Stomach (tissue), 19 donors: ENCODE results near the gene MAS1L. TPM values are rescaled to one million over a fixed set of nuclear protein-coding genes. Genes with fewer than 3 reads are reported as not detected.

Source experiments
- DNase-seq, 2 donors: peaks; one replicate each; pipeline versions ENCODE4 v3.0.0 to v3.0.0-alpha.2; 2013 to 2019
- H3K27ac ChIP-seq, 5 donors: fragments of 200-600 bp in 4 of 5; sonication (generic) in 4 of 5; one replicate each; pipeline ENCODE4 v1.5.1; 2013 to 2019; ENCODE audit warnings: mild to moderate bottlenecking in 1 of 5, moderate library complexity in 1 of 5
- H3K27me3 ChIP-seq, 3 donors: fragments of 200-600 bp; sonication (generic); one replicate each; pipeline ENCODE4 v1.5.1; 2017 to 2019; ENCODE audit warnings: mixed run types in 1 of 3
- H3K36me3 ChIP-seq, 4 donors: fragments of 200-600 bp; sonication (generic); 1 replicate in 3 of 4; 2 replicates in 1 of 4; pipeline ENCODE4 v1.5.1; 2016 to 2019
- H3K4me1 ChIP-seq, 4 donors: fragments of 200-600 bp; sonication (generic); one replicate each; pipeline ENCODE4 v1.5.1; 2016 to 2019
- H3K4me3 ChIP-seq, 4 donors: fragments of 200-600 bp; sonication (generic) in 3 of 4; one replicate each; pipeline ENCODE4 v1.5.1; 2016 to 2019; ENCODE audit warnings: mild to moderate bottlenecking in 1 of 4
- H3K9me3 ChIP-seq, 4 donors: fragments of 200-600 bp; sonication (generic); one replicate each; pipeline ENCODE4 v1.5.1; 2016 to 2019
- CTCF ChIP-seq, 7 experiments: fragments of 450-650 bp in 4 of 7; fragments of 200-600 bp in 3 of 7; sonication (generic) in 3 of 7; IDR thresholded peaks; one replicate each; pipeline ENCODE4 v1.5.1; 2016 to 2019; ENCODE audit warnings: antibody characterized with exemption in 7 of 7, control low read depth in 2 of 7, mild to moderate bottlenecking in 1 of 7
- EP300 ChIP-seq: sonication (generic); formaldehyde crosslinking; IDR thresholded peaks from one replicate; pipeline ENCODE4 v1.6.1; 2017; ENCODE audit warnings: antibody characterized with exemption
- POLR2A ChIP-seq, 4 donors: fragments of 450-650 bp; IDR thresholded peaks; one replicate each; pipeline ENCODE4 v1.6.1; 2016; ENCODE audit warnings: antibody characterized with exemption in 4 of 4, control low read depth in 2 of 4, mild to moderate bottlenecking in 1 of 4, moderate library complexity in 1 of 4
- POLR2AphosphoS5 ChIP-seq, 3 donors: sonication (generic); formaldehyde crosslinking; IDR thresholded peaks; one replicate each; pipeline ENCODE4 v1.6.1; 2016; ENCODE audit warnings: antibody characterized with exemption in 3 of 3
- WGBS, 5 donors: extraction: QIAGEN DNeasy Blood & Tissue Kit in 3 of 5; methylation state at CpG; one replicate each; pipeline versions ENCODE4 v1.1.5 to v1.1.7; 2013 to 2018; 5-methylcytosine and 5-hydroxymethylcytosine counted together
- intact Hi-C: fragments of 100-400 bp; cut with DNase I; formaldehyde crosslinking; loops from one replicate; pipeline ENCODE4 v1.15.1; 2023; ENCODE audit warnings: low total_unique reads
- long read RNA-seq, 10 donors: transcript quantifications; one replicate each; lab custom pipeline, GENCODE V29; 2026
- polyA plus RNA-seq, 3 donors: library from polyadenylated mRNA; stranded (reverse); fragments of 200-250 nt; gene quantifications; one replicate each; pipeline ENCODE4 v1.2.3, GENCODE V29; 2013
- total RNA-seq, 5 donors: library from RNA; depleted of rRNA; stranded (reverse); fragments of >200 nt; gene quantifications; one replicate each; pipeline versions ENCODE4 v1.1.0 to v1.2.3, GENCODE V29; 2014 to 2016
- donor health status: healthy with polysubstance abuse.
- donor health status: Bipolar disorder and iron deficiency.
- donor health status: healthy.

The MAS1L gene, protein sequence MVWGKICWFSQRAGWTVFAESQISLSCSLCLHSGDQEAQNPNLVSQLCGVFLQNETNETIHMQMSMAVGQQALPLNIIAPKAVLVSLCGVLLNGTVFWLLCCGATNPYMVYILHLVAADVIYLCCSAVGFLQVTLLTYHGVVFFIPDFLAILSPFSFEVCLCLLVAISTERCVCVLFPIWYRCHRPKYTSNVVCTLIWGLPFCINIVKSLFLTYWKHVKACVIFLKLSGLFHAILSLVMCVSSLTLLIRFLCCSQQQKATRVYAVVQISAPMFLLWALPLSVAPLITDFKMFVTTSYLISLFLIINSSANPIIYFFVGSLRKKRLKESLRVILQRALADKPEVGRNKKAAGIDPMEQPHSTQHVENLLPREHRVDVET
- total RNA-seq (under 1 TPM in 1 of 5 donors, not detected in 4; 0.55 TPM), polyA plus RNA-seq (not detected)
- long read RNA-seq, donor 1: 0 reads
- long read RNA-seq, donor 2: 0 reads
- long read RNA-seq, donor 3: 0 reads
- long read RNA-seq, donor 4: 0 reads
- long read RNA-seq, donor 5, partial matches to known transcripts: 0 of 1 reads
- long read RNA-seq, donor 5, other reads (novel, unspliced or antisense): 0 of 1 reads
- long read RNA-seq, donor 6: 0 reads
- long read RNA-seq, donor 7: 0 reads
- long read RNA-seq, donor 8: 0 reads
- long read RNA-seq, donor 9: 0 reads
- long read RNA-seq, donor 10: 0 reads

GRCh38 chr6:29487660-29488059 is at the start of gene MAS1L:
Gene MAS1L, minus strand, starts transcription at chr6:29487956. Its CDS starts 54 bp downstream, at chr6:29487902.
- intact Hi-C loops: no loop called here
- Histone ChIP-seq H3K27me3 (no peaks in the 10 kb centered on the region), H3K27ac (no peak within 1 kb of the TSS), H3K4me3 (no peak within 1 kb of the TSS), H3K36me3 (no peaks in the 10 kb centered on the region), H3K9me3 (no peaks in the 10 kb centered on the region), H3K4me1 (no peaks in the 10 kb centered on the region)
- TF ChIP-seq POLR2A (IDR thresholded peaks at IDR 0.05) (no peak), POLR2AphosphoS5 (IDR thresholded peaks at IDR 0.05) (no peak), CTCF (IDR thresholded peaks at IDR 0.05) (no peak), EP300 (no peak)
- WGBS, 5 donors: 83 to 92% (median 89%) methylated on average over 2 of the region's 2 CpGs
- DNase-seq: no peak

DNA sequence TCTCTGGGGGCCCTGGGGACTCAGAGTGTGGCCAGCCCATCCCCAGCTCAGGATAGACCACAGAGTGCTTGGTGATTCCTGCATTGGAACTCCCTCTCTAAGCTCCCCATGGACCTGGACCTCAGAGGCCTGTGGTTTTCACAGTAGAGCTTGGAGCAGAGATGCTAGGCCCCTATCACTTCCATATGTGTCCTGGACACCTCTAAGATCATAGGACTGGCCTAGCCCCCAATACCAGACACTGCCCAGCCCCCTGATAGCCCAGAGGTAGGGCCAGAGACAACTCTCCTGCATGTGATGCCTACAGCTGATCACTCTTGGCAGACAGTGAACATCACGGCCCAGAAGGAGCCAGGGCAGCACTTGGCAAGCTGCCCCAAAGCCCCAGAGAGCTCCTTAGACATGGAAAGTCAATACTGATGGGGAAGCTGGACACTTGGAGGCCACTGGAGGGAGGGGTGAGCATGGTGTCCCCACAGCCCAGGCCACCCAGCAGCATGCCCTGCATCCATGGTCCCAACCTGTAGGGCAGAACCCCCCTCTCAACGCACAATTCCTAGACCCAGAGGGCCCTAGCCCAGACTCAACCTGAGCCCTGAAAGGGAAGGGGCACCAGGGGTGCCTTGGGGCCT is 44.7 kb upstream of the MAS1L start:
- no peak for TF ChIP-seq POLR2A (IDR thresholded peaks at IDR 0.05)
- no peak for TF ChIP-seq EP300
- TF ChIP-seq CTCF (IDR thresholded peaks at IDR 0.05): no peak
- no peak for TF ChIP-seq POLR2AphosphoS5 (IDR thresholded peaks at IDR 0.05)
- H3K4me1 ChIP-seq: no peaks in the 10 kb centered on the region
- DNase-seq: no peak
- intact Hi-C loops: no loop called here
- no peaks in the 10 kb centered on the region for H3K27me3 ChIP-seq
- no peak overlapping the region for H3K4me3 ChIP-seq
- WGBS, 5 donors: 29 to 83% (median 55%) methylated on average over 1 to 2 of the region's 2 CpGs
- no peak overlapping the region for H3K27ac ChIP-seq
- no peaks in the 10 kb centered on the region for H3K9me3 ChIP-seq
- H3K36me3 ChIP-seq: no peaks in the 10 kb centered on the region

DNA sequence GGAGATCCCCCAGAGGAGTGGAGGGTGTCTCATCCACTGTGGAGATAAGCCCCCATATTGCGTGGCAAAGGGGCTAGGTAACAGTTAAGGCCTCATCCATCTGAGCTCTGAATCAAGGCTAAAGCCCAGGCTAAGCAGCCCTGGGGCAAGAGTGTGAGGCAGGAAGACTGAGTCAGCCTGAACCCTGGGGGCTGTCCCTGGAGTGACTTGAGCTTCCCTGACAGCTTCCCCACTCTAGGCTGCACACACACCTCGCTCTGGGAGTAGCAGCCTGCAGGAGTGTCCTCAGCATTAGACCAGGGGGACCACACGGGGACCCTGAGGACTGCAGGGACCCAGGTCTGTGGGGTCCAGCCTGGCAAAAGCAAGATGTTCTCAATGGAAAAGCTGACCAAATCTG is 43.9 kb upstream of the MAS1L start:
- DNase-seq: no peak
- intact Hi-C loops: no loop called here
- Histone ChIP-seq H3K4me3 (no peak overlapping the region), H3K4me1 (no peaks in the 10 kb centered on the region), H3K27ac (no peak overlapping the region), H3K36me3 (no peaks in the 10 kb centered on the region), H3K27me3 (no peaks in the 10 kb centered on the region), H3K9me3 (no peaks in the 10 kb centered on the region)
- WGBS, 5 donors: 39 to 70% (median 62%) methylated on average over 3 of the region's 3 CpGs
- no peak for TF ChIP-seq POLR2AphosphoS5 (IDR thresholded peaks at IDR 0.05)
- TF ChIP-seq EP300: no peak
- no peak for TF ChIP-seq CTCF (IDR thresholded peaks at IDR 0.05)
- TF ChIP-seq POLR2A (IDR thresholded peaks at IDR 0.05): no peak

- intact Hi-C loops: no loop called here
- WGBS, 5 donors: 59 to 81% (median 75%) methylated on average over 2 of the region's 2 CpGs; no CpG with 5 or more reads in 1 of the 5 donors
Measured at GRCh38 chr6:29530671-29531310, 43.0 kb upstream of the MAS1L start.

More at GRCh38 chr6:29530671-29531310, 43.0 kb upstream of the MAS1L start:
- no peak for TF ChIP-seq EP300
- no peak for TF ChIP-seq POLR2A (IDR thresholded peaks at IDR 0.05)
- TF ChIP-seq POLR2AphosphoS5 (IDR thresholded peaks at IDR 0.05): no peak
- TF ChIP-seq CTCF (IDR thresholded peaks at IDR 0.05): no peak
- no peak overlapping the region for H3K4me3 ChIP-seq
- H3K27ac ChIP-seq: no peak overlapping the region
- no peak for DNase-seq
- H3K27me3 ChIP-seq: no peaks in the 10 kb centered on the region
- H3K9me3 ChIP-seq: no peaks in the 10 kb centered on the region
- H3K4me1 ChIP-seq: no peaks in the 10 kb centered on the region
- no peaks in the 10 kb centered on the region for H3K36me3 ChIP-seq
